ENCODE data around the gene GPHA2.
A peak's percentile ranks its signal among the peaks of the same experiment; 100 is the strongest.

The GPHA2 gene

GRCh38 chr11:64936539-64936938 is 846 bp upstream of the GPHA2 start:
- H3K27me3 ChIP-seq (ENCODE audit: insufficient read depth, insufficient read length), result no peaks in the 10 kb centered on the region
- TF ChIP-seq YY1 (IDR thresholded peaks at IDR 0.05; ENCODE audit: insufficient read depth, insufficient read length), result no peak
- no peak for TF ChIP-seq ZNF274 (IDR thresholded peaks at IDR 0.05; ENCODE audit: low read depth, low read length)
- no peak for TF ChIP-seq SUZ12 (IDR thresholded peaks at IDR 0.05; ENCODE audit: extremely low read depth, insufficient read depth, insufficient read length)
- no peak overlapping the region for H3K4me3 ChIP-seq (ENCODE audit: insufficient read length, low read depth)
- no peak for DNase-seq (ENCODE audit: low read depth, low spot score)
- peaks cover 11% of the 10 kb centered on the region for H3K36me3 ChIP-seq (ENCODE audit: insufficient read depth, insufficient read length, low read length)
- H3K9ac ChIP-seq (ENCODE audit: insufficient read length, low read depth), result peak overlapping the region; percentile 34
- peaks cover 26% of the 10 kb centered on the region for H3K4me1 ChIP-seq (ENCODE audit: insufficient read depth, insufficient read length)
- no peaks in the 10 kb centered on the region for H3K9me3 ChIP-seq (ENCODE audit: insufficient read depth, low read length)

GRCh38 chr11:64934682-64935358 is 873 bp downstream of the GPHA2 start:
- TF ChIP-seq ZNF274 (IDR thresholded peaks at IDR 0.05; ENCODE audit: low read depth, low read length), result no peak
- TF ChIP-seq SUZ12 (IDR thresholded peaks at IDR 0.05; ENCODE audit: extremely low read depth, insufficient read depth, insufficient read length), result no peak
- no peak for TF ChIP-seq YY1 (IDR thresholded peaks at IDR 0.05; ENCODE audit: insufficient read depth, insufficient read length)
- Histone ChIP-seq H3K4me3 (ENCODE audit: insufficient read length, low read depth) (no peak overlapping the region), H3K4me1 (ENCODE audit: insufficient read depth, insufficient read length) (peaks cover 26% of the 10 kb centered on the region), H3K36me3 (ENCODE audit: insufficient read depth, insufficient read length, low read length) (peaks cover 23% of the 10 kb centered on the region), H3K9me3 (ENCODE audit: insufficient read depth, low read length) (no peaks in the 10 kb centered on the region), H3K9ac (ENCODE audit: insufficient read length, low read depth) (peak overlapping the region; percentile 46), H3K27me3 (ENCODE audit: insufficient read depth, insufficient read length) (no peaks in the 10 kb centered on the region)
- DNase-seq (ENCODE audit: low read depth, low spot score), result no peak

DNA sequence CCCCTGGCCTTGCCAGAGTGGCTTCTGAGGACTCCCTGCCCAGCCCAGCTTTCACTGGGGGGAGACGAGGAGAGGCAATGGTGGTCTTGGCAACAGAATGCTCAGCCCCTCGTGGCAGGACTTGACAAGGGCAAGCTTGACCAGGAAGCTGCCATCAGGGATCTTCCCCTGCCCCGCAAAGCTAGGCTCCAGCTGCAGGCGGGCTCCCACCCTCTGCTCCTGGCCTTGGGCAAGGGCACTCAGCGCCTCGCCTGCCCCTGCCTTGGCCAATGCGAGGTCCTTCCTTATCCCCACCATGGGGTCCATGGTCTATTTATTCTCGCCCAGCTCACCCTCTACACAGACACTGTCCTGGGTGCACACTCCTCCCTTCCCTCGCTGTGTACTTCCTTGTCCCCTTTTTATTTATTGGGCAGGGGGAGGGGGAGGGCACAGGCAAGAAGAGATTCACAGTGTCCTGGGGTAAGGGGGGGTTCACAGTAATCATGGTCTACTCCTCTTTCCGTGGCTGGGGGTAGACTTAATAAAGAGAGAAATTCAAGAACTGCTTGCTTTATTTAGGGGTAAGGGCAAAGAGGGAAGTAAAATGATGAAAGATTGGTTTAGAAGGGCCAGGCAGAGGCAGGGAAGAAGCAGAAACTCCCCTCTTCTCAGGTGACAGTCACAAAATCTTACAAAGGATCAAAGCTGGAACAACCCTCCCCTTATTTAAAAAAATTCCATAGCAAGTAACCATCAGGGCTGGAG is 1.6 kb downstream of the GPHA2 start:
- H3K9ac ChIP-seq (ENCODE audit: insufficient read length, low read depth), result no peak overlapping the region
- no peak for DNase-seq (ENCODE audit: low read depth, low spot score)
- peaks cover 26% of the 10 kb centered on the region for H3K4me1 ChIP-seq (ENCODE audit: insufficient read depth, insufficient read length)
- TF ChIP-seq ZNF274 (IDR thresholded peaks at IDR 0.05; ENCODE audit: low read depth, low read length) (no peak), YY1 (IDR thresholded peaks at IDR 0.05; ENCODE audit: insufficient read depth, insufficient read length) (no peak), SUZ12 (IDR thresholded peaks at IDR 0.05; ENCODE audit: extremely low read depth, insufficient read depth, insufficient read length) (no peak)
- H3K9me3 ChIP-seq (ENCODE audit: insufficient read depth, low read length), result no peaks in the 10 kb centered on the region
- H3K36me3 ChIP-seq (ENCODE audit: insufficient read depth, insufficient read length, low read length), result peaks cover 23% of the 10 kb centered on the region
- no peaks in the 10 kb centered on the region for H3K27me3 ChIP-seq (ENCODE audit: insufficient read depth, insufficient read length)
- H3K4me3 ChIP-seq (ENCODE audit: insufficient read length, low read depth), result no peak overlapping the region

DNA sequence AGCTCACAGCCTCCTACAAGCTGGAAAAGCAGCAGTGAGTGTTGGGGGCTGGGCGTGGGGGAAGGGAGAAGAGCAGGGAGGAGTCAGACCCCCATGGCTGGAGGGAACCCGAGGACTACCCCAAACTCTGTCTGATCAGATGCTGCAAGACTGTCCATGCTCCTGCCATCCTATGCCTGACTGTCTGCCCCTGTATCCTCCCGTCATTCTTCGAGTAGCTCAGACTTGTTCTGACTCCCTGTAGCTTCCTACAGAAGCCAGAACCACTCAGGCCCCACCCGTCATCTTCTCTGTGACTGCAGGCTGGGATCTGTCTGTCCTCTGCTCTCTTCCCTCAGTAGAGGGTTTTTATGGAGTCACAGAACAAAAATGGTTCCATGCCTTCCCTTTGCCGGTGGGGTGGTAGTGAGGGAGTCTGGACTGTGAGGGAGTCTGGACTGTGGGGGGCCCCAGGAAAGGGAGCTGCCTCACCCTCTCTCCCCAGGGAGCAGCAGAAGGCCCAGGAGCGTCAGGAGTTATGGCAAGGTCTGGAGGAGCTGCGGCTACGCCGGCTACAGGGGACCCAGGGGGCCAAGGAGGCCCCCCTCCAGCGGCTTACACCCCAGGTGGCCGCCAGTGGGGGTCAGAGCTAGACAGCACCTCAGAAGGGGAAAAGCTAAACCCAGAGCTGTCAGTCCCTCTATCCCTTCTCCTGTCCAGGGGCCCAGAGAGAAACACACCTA is 2.3 kb downstream of the GPHA2 start:
- peaks cover 26% of the 10 kb centered on the region for H3K4me1 ChIP-seq (ENCODE audit: insufficient read depth, insufficient read length)
- H3K27me3 ChIP-seq (ENCODE audit: insufficient read depth, insufficient read length), result no peaks in the 10 kb centered on the region
- no peak overlapping the region for H3K4me3 ChIP-seq (ENCODE audit: insufficient read length, low read depth)
- no peaks in the 10 kb centered on the region for H3K9me3 ChIP-seq (ENCODE audit: insufficient read depth, low read length)
- DNase-seq (ENCODE audit: low read depth, low spot score), result no peak
- H3K36me3 ChIP-seq (ENCODE audit: insufficient read depth, insufficient read length, low read length), result peaks cover 23% of the 10 kb centered on the region
- no peak overlapping the region for H3K9ac ChIP-seq (ENCODE audit: insufficient read length, low read depth)
- TF ChIP-seq ZNF274 (IDR thresholded peaks at IDR 0.05; ENCODE audit: low read depth, low read length) (no peak), SUZ12 (IDR thresholded peaks at IDR 0.05; ENCODE audit: extremely low read depth, insufficient read depth, insufficient read length) (no peak), YY1 (IDR thresholded peaks at IDR 0.05; ENCODE audit: insufficient read depth, insufficient read length) (no peak)

- no peak overlapping the region for H3K9ac ChIP-seq (ENCODE audit: insufficient read length, low read depth)
- TF ChIP-seq YY1 (IDR thresholded peaks at IDR 0.05; ENCODE audit: insufficient read depth, insufficient read length), result no peak
- no peak for TF ChIP-seq ZNF274 (IDR thresholded peaks at IDR 0.05; ENCODE audit: low read depth, low read length)
- TF ChIP-seq SUZ12 (IDR thresholded peaks at IDR 0.05; ENCODE audit: extremely low read depth, insufficient read depth, insufficient read length), result no peak
- DNase-seq (ENCODE audit: low read depth, low spot score), result no peak
- H3K27me3 ChIP-seq (ENCODE audit: insufficient read depth, insufficient read length), result no peaks in the 10 kb centered on the region
- H3K4me1 ChIP-seq (ENCODE audit: insufficient read depth, insufficient read length), result peaks cover 26% of the 10 kb centered on the region
- no peak overlapping the region for H3K4me3 ChIP-seq (ENCODE audit: insufficient read length, low read depth)
- H3K9me3 ChIP-seq (ENCODE audit: insufficient read depth, low read length), result no peaks in the 10 kb centered on the region
- peaks cover 23% of the 10 kb centered on the region for H3K36me3 ChIP-seq (ENCODE audit: insufficient read depth, insufficient read length, low read length)
Measured at GRCh38 chr11:64932324-64932723, 3.4 kb downstream of the GPHA2 start.

DNA sequence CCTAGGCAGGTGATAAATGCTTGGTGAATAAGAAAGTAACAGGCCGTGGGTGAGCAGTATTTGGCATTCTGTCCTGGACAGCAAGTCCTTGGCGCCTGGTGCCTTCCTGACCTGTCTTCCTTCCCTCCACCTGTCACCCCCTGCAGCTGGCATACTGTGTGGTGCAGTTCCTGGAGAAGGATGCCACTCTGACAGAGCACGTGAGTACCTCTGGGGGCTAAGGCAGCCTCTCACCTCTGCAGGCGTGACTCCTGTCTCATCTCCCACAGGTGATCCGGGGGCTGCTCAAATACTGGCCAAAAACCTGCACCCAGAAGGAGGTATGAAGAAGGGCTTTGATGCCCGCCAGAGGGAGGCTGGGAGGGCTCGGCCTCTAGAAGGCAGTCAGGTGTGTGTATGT is 4.4 kb downstream of the GPHA2 start:
- Histone ChIP-seq H3K4me1 (ENCODE audit: insufficient read depth, insufficient read length) (peaks cover 20% of the 10 kb centered on the region), H3K27me3 (ENCODE audit: insufficient read depth, insufficient read length) (no peaks in the 10 kb centered on the region), H3K9me3 (ENCODE audit: insufficient read depth, low read length) (no peaks in the 10 kb centered on the region), H3K9ac (ENCODE audit: insufficient read length, low read depth) (no peak overlapping the region), H3K4me3 (ENCODE audit: insufficient read length, low read depth) (no peak overlapping the region), H3K36me3 (ENCODE audit: insufficient read depth, insufficient read length, low read length) (peaks cover 23% of the 10 kb centered on the region)
- TF ChIP-seq YY1 (IDR thresholded peaks at IDR 0.05; ENCODE audit: insufficient read depth, insufficient read length) (no peak), ZNF274 (IDR thresholded peaks at IDR 0.05; ENCODE audit: low read depth, low read length) (no peak), SUZ12 (IDR thresholded peaks at IDR 0.05; ENCODE audit: extremely low read depth, insufficient read depth, insufficient read length) (no peak)
- DNase-seq (ENCODE audit: low read depth, low spot score), result no peak

DNA sequence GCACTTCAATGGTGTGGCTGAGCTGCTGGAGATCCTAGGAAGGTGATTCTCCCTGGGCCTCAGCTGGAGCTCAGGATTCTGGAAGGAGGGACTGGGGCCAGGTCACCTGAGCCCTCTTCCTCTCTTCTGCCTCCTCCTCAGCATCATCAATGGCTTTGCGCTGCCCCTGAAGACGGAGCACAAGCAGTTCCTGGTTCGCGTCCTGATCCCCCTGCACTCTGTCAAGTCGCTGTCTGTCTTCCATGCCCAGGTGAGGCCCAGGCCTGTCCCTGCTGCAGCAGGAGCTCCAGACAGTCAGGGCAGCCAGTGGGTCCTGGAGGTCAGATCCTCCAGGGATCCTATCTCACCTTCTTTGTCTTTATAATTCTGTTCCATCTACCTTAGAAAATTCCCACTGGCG is 5.4 kb downstream of the GPHA2 start:
- no peak for DNase-seq (ENCODE audit: low read depth, low spot score)
- Histone ChIP-seq H3K4me3 (ENCODE audit: insufficient read length, low read depth) (no peak overlapping the region), H3K27me3 (ENCODE audit: insufficient read depth, insufficient read length) (peaks cover 2% of the 10 kb centered on the region), H3K9me3 (ENCODE audit: insufficient read depth, low read length) (no peaks in the 10 kb centered on the region), H3K4me1 (ENCODE audit: insufficient read depth, insufficient read length) (peaks cover 19% of the 10 kb centered on the region), H3K9ac (ENCODE audit: insufficient read length, low read depth) (no peak overlapping the region), H3K36me3 (ENCODE audit: insufficient read depth, insufficient read length, low read length) (peaks cover 23% of the 10 kb centered on the region)
- TF ChIP-seq YY1 (IDR thresholded peaks at IDR 0.05; ENCODE audit: insufficient read depth, insufficient read length) (no peak), ZNF274 (IDR thresholded peaks at IDR 0.05; ENCODE audit: low read depth, low read length) (no peak), SUZ12 (IDR thresholded peaks at IDR 0.05; ENCODE audit: extremely low read depth, insufficient read depth, insufficient read length) (no peak)

All from NT2/D1 (cell line).